SK-N-SH treated with all-trans-retinoic acid at 6 μM for 48 hours (cell line): Measurements from ENCODE around the gene ACAD9.

Experiments used
- ATAC-seq: fragments of 200-7000 bp; cut with Tn5 transposase; 3 replicates; pipeline ENCODE4 v1.9.1; 2020; ENCODE audit warnings: mild to moderate bottlenecking, moderate library complexity
- ARNTL ChIP-seq: fragments of 450-650 bp; formaldehyde crosslinking; IDR thresholded peaks from 2 replicates; pipeline ENCODE4 v1.5.0; 2020; ENCODE audit warnings: low read depth, mild to moderate bottlenecking, moderate library complexity, borderline replicate concordance
- BACH2 ChIP-seq: fragments of 250-450 bp; sonication (Bioruptor Pico); IDR thresholded peaks from 2 replicates; pipeline ENCODE4 v1.9.0; 2021; ENCODE audit warnings: mild to moderate bottlenecking, borderline replicate concordance
- CSDC2 ChIP-seq: fragments of 250-450 bp; sonication (Bioruptor Pico); IDR thresholded peaks from 2 replicates; pipeline ENCODE4 v1.5.0; 2020; ENCODE audit warnings: mild to moderate bottlenecking, moderate library complexity
- ESRRG ChIP-seq: fragments of 250-450 bp; sonication (Bioruptor Pico); IDR thresholded peaks from 2 replicates; pipeline ENCODE4 v1.6.1; 2021; ENCODE audit warnings: mild to moderate bottlenecking
- GLIS3 ChIP-seq: fragments of 250-450 bp; sonication (Bioruptor Pico); IDR thresholded peaks from 2 replicates; pipeline ENCODE4 v1.5.0; 2020; ENCODE audit warnings: mild to moderate bottlenecking, moderate library complexity
- ISL1 ChIP-seq: fragments of 250-450 bp; sonication (Bioruptor Pico); IDR thresholded peaks from 2 replicates; pipeline ENCODE4 v2.1.2; 2022; ENCODE audit warnings: mild to moderate bottlenecking, moderate library complexity
- PPARA ChIP-seq: fragments of 250-450 bp; sonication (Bioruptor Pico); IDR thresholded peaks from 2 replicates; pipeline ENCODE4 v1.5.0; 2020; ENCODE audit warnings: mild to moderate bottlenecking, borderline replicate concordance
- RARB ChIP-seq: fragments of 250-450 bp; sonication (Bioruptor Pico); IDR thresholded peaks from 2 replicates; pipeline ENCODE4 v1.8.0; 2021; ENCODE audit warnings: mild to moderate bottlenecking, moderate library complexity
- SNAI2 ChIP-seq: fragments of 250-450 bp; sonication (Bioruptor Pico); IDR thresholded peaks from 2 replicates; pipeline ENCODE4 v1.5.0; 2020; ENCODE audit warnings: mild to moderate bottlenecking, moderate library complexity
- TCF4 ChIP-seq: fragments of 250-450 bp; sonication (Bioruptor Pico); IDR thresholded peaks from 2 replicates; pipeline ENCODE4 v1.8.0; 2021; ENCODE audit warnings: mild to moderate bottlenecking, moderate library complexity, borderline replicate concordance
- TOX ChIP-seq: fragments of 250-450 bp; sonication (Bioruptor Pico); IDR thresholded peaks from 2 replicates; pipeline ENCODE4 v1.8.0; 2021; ENCODE audit warnings: mild to moderate bottlenecking, moderate library complexity, borderline replicate concordance
- ZC3H10 ChIP-seq: fragments of 250-450 bp; sonication (Bioruptor Pico); IDR thresholded peaks from 2 replicates; pipeline ENCODE4 v1.5.1; 2021; ENCODE audit warnings: mild to moderate bottlenecking, moderate library complexity
- ZFP3 ChIP-seq: fragments of 250-450 bp; sonication (Bioruptor Pico); IDR thresholded peaks from 2 replicates; pipeline ENCODE4 v1.5.0; 2020; ENCODE audit warnings: mild to moderate bottlenecking, moderate library complexity
- ZFP30 ChIP-seq: fragments of 450-650 bp; formaldehyde crosslinking; IDR thresholded peaks from 2 replicates; pipeline ENCODE4 v1.5.0; 2022; ENCODE audit warnings: mild to moderate bottlenecking, moderate library complexity
- ZNF565 ChIP-seq: fragments of 450-650 bp; formaldehyde crosslinking; conservative IDR thresholded peaks from 2 replicates; pipeline ENCODE4 v1.5.0; 2020; ENCODE audit warnings: low read depth, mild to moderate bottlenecking, moderate library complexity
- ZNF70 ChIP-seq: fragments of 450-650 bp; formaldehyde crosslinking; IDR thresholded peaks from 2 replicates; pipeline ENCODE4 v1.5.0; 2020; ENCODE audit warnings: mild to moderate bottlenecking, moderate library complexity
- ZNF8 ChIP-seq: fragments of 450-650 bp; formaldehyde crosslinking; IDR thresholded peaks from 2 replicates; pipeline ENCODE4 v1.5.0; 2020; ENCODE audit warnings: mild to moderate bottlenecking, moderate library complexity
- TF ChIP-seq, protein P1 (sequence below): fragments of 250-450 bp; sonication (Bioruptor Pico); IDR thresholded peaks from 2 replicates; pipeline ENCODE4 v1.8.0; 2020; ENCODE audit warnings: mild to moderate bottlenecking, moderate library complexity, borderline replicate concordance
- TF ChIP-seq, protein P2 (sequence below): fragments of 250-450 bp; sonication (Bioruptor Pico); IDR thresholded peaks from 2 replicates; pipeline ENCODE4 v1.8.0; 2021; ENCODE audit warnings: low read depth, mild to moderate bottlenecking, moderate library complexity, borderline replicate concordance
- TF ChIP-seq, protein P3 (sequence below): fragments of 250-450 bp; sonication (Bioruptor Pico); IDR thresholded peaks from 2 replicates; pipeline ENCODE4 v1.5.1; 2020; ENCODE audit warnings: low read depth, mild to moderate bottlenecking, moderate library complexity

Gene ACAD9

DNA sequence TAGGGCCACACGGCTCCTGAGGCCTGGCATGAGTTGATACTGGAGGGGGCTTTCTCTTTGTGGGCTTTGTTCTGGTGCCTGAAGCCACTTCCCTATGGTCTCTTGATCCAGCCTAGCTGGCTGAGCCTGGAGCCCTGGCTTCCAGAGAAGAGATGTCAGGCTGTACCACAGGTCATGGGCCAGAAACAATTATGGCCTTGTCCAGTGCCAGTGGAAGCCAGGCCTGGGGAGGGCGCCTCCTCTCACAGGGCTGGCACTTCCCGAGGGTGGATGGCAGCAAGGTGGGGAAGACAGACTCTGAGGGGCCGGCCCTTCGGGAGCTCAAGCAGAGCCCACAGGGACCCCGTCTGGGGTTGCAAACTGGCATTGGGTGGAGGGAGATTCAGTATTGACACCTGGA lies 34.9 kb upstream of the ACAD9 start:
- no peak for TF ChIP-seq ESRRG
- no peak for ATAC-seq

DNA sequence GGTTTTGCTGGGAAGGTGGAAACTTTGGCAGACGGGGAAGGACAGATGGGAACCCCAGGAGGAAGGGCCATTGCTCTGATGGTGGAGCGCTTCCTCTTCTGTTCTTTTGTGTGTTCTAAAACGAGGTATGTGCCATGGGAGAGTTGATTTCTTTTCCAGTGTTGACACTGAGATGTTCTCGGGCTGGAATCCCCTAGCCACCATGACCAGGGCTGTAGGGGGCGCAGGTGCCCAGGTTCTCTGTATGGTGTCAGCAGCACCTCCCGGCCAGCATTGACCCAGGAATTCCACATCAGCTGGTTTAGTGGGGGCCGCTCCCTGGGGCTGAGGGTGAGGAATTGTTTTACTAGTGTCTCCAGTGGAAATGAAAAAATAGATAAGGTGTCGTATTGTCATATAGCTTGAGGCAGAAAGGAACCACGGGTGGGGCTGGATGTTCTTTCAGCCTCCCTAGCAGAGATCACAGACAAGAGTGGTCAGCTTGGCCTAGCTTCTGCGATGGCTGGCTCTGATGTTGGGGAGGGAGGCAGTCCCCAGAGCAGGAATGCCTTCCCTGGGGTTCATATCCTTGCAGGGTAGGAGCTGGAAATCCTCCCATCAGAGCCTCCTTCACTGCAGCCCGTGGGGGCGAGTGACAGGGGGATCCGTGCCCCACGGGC lies 34.2 kb upstream of the ACAD9 start:
- no peak for TF ChIP-seq ZNF565 (CRISPR knock-in tag)
- no peak for TF ChIP-seq RARB (CRISPR knock-in tag)
- TF ChIP-seq PPARA (CRISPR knock-in tag), result no peak
- TF ChIP-seq TCF4 (CRISPR knock-in tag), result no peak
- TF ChIP-seq ZNF70 (CRISPR knock-in tag), result no peak
- no peak for TF ChIP-seq ZC3H10
- no peak for TF ChIP-seq ZFP3
- TF ChIP-seq ISL1 (CRISPR knock-in tag), result no peak
- TF ChIP-seq ZFP30, result no peak
- TF ChIP-seq BACH2 (CRISPR knock-in tag), result no peak
- peak; percentile 25 for ATAC-seq

DNA sequence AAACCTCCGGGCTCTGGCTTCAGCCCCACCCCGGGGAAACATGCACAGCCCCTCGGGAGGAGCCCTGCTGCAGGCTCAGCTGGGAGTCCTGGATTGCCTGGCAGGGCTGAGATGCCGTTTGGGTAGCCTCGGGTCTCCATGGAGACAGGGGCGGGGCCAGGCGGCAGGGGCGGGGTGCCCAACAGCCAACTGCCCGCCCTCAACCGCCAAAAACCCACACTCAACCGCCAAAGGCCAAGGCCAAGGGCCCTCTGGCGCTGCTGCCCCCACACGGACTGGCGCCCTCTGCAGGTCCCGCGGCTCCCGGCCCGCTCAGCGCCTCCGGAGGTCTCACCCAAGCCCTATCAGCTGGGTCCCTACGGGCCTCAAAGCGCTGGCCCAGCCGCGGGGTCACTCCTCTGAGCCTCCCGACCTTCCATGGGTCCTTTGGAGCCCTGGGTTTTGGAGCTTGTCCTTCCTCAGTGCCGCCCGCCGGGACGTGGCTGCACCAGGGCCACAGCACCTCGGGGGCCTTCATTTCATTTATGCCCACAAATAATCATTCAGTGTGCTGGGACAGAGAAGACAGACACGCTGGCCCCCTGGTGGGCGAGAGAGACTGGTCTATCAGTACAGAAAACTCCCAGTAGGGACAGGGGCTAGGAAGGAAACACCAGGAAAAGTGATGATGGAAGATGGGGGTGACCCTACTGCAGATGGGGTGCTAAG lies 33.5 kb upstream of the ACAD9 start:
- TF ChIP-seq RARB (CRISPR knock-in tag) (no peak), ZFP3 (peak; percentile 81; the same call in 1 of the 2 replicates)
- ATAC-seq, result peak; percentile 91

- peak; percentile 5 for ATAC-seq
- TF ChIP-seq BACH2 (CRISPR knock-in tag), result no peak
- TF ChIP-seq RARB (CRISPR knock-in tag), result no peak
- no peak for TF ChIP-seq ZNF70 (CRISPR knock-in tag)
- TF ChIP-seq CSDC2 (CRISPR knock-in tag), result no peak
- TF ChIP-seq, protein P1, sequence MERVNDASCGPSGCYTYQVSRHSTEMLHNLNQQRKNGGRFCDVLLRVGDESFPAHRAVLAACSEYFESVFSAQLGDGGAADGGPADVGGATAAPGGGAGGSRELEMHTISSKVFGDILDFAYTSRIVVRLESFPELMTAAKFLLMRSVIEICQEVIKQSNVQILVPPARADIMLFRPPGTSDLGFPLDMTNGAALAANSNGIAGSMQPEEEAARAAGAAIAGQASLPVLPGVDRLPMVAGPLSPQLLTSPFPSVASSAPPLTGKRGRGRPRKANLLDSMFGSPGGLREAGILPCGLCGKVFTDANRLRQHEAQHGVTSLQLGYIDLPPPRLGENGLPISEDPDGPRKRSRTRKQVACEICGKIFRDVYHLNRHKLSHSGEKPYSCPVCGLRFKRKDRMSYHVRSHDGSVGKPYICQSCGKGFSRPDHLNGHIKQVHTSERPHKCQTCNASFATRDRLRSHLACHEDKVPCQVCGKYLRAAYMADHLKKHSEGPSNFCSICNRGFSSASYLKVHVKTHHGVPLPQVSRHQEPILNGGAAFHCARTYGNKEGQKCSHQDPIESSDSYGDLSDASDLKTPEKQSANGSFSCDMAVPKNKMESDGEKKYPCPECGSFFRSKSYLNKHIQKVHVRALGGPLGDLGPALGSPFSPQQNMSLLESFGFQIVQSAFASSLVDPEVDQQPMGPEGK (CRISPR knock-in tag), result no peak
- no peak for TF ChIP-seq GLIS3 (CRISPR knock-in tag)
- TF ChIP-seq, protein P2, sequence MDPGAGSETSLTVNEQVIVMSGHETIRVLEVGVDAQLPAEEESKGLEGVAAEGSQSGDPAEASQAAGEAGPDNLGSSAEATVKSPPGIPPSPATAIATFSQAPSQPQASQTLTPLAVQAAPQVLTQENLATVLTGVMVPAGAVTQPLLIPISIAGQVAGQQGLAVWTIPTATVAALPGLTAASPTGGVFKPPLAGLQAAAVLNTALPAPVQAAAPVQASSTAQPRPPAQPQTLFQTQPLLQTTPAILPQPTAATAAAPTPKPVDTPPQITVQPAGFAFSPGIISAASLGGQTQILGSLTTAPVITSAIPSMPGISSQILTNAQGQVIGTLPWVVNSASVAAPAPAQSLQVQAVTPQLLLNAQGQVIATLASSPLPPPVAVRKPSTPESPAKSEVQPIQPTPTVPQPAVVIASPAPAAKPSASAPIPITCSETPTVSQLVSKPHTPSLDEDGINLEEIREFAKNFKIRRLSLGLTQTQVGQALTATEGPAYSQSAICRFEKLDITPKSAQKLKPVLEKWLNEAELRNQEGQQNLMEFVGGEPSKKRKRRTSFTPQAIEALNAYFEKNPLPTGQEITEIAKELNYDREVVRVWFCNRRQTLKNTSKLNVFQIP (CRISPR knock-in tag), result no peak
- TF ChIP-seq ARNTL, result no peak
- no peak for TF ChIP-seq ZNF8 (CRISPR knock-in tag)
- TF ChIP-seq TOX, result no peak
- no peak for TF ChIP-seq SNAI2 (CRISPR knock-in tag)
- no peak for TF ChIP-seq PPARA (CRISPR knock-in tag)
- TF ChIP-seq ZFP3, result no peak
- no peak for TF ChIP-seq ISL1 (CRISPR knock-in tag)
Observed at GRCh38 chr3:128846486-128846891, 32.9 kb upstream of the ACAD9 start.

- TF ChIP-seq ISL1 (CRISPR knock-in tag), result no peak
- TF ChIP-seq ARNTL, result no peak
- TF ChIP-seq, protein P1 (CRISPR knock-in tag), result no peak
- no peak for TF ChIP-seq ZFP30
- no peak for TF ChIP-seq TOX
- no peak for TF ChIP-seq ZNF70 (CRISPR knock-in tag)
- TF ChIP-seq, protein P3, sequence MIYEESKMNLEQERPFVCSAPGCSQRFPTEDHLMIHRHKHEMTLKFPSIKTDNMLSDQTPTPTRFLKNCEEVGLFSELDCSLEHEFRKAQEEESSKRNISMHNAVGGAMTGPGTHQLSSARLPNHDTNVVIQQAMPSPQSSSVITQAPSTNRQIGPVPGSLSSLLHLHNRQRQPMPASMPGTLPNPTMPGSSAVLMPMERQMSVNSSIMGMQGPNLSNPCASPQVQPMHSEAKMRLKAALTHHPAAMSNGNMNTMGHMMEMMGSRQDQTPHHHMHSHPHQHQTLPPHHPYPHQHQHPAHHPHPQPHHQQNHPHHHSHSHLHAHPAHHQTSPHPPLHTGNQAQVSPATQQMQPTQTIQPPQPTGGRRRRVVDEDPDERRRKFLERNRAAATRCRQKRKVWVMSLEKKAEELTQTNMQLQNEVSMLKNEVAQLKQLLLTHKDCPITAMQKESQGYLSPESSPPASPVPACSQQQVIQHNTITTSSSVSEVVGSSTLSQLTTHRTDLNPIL (CRISPR knock-in tag), result no peak
- TF ChIP-seq TCF4 (CRISPR knock-in tag), result no peak
- no peak for TF ChIP-seq SNAI2 (CRISPR knock-in tag)
- no peak for TF ChIP-seq ESRRG
- TF ChIP-seq BACH2 (CRISPR knock-in tag), result no peak
- no peak for ATAC-seq
Observed at GRCh38 chr3:128847666-128848370, 31.6 kb upstream of the ACAD9 start.
